ENCODE results near the gene FAP. TPM values are rescaled to one million over a fixed set of nuclear protein-coding genes. Genes with fewer than 3 reads are reported as not detected.

Gene FAP
- total and polyA plus RNA-seq, 9 donors: 66.8 to 103 (median 87.9) TPM

DNA sequence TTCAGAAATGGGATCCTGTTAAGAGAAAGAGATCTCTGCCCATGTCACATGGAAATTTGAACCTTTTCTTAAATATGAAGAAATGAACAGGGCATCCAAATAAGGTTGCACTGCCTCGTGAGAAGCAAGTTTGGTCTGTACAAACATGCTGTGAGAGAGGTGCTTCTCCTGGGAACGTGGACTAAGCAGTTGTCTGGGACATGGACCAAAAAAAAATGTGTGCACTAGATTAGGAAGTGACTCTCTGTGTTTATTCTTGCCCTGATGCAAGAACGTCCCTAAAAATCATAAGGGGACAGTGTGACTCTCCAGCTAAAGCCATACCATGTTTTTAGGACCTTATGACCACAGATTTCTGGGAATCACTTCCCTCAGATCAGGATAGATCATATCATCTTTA lies 67.5 kb downstream of the FAP start:
- H3K27ac ChIP-seq (ENCODE audit: low read length): peak overlapping the region; percentile 9
- H3K27me3 ChIP-seq (ENCODE audit: control insufficient read depth, insufficient read depth, low read length): no peaks in the 10 kb centered on the region
- peak; percentile 70 for DNase-seq
- WGBS (ENCODE audit: insufficient coverage): 15% methylated on average over 2 of the region's 3 CpGs
- H3K9me3 ChIP-seq (replicated peaks; ENCODE audit: control insufficient read depth, low read depth, low read length): no peaks in the 10 kb centered on the region
- no peak overlapping the region for H3K4me3 ChIP-seq (ENCODE audit: low read length)
- peaks cover 3% of the 10 kb centered on the region for H3K4me1 ChIP-seq (ENCODE audit: control insufficient read depth, insufficient read depth, low read length)
- H3K36me3 ChIP-seq (ENCODE audit: control insufficient read depth, insufficient read depth, low read length): peaks cover 7% of the 10 kb centered on the region

DNA sequence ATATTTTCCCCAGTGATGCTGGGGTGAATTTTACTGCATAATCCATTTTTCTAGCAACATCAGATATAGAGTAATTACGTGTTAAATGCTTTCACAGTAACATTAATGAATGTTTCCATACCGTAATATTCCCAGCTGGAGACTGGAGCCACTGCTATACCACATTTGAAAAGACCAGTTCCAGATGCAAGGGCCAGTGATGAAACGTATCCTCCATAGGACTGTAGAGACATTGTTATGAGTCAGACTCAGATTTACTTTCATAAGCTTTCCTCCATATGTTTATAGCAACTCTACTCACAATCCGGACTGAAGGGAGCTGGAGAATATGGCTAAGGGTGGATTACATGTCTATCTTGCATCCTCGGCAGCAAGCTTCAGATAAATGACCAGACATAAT lies 68.5 kb downstream of the FAP start:
- peaks cover 3% of the 10 kb centered on the region for H3K4me1 ChIP-seq (ENCODE audit: control insufficient read depth, insufficient read depth, low read length)
- peaks cover 3% of the 10 kb centered on the region for H3K36me3 ChIP-seq (ENCODE audit: control insufficient read depth, insufficient read depth, low read length)
- no peaks in the 10 kb centered on the region for H3K27me3 ChIP-seq (ENCODE audit: control insufficient read depth, insufficient read depth, low read length)
- no peak overlapping the region for H3K4me3 ChIP-seq (ENCODE audit: low read length)
- H3K27ac ChIP-seq (ENCODE audit: low read length): no peak overlapping the region
- peak; percentile 94 for DNase-seq
- no CpG with 5 or more reads among the region's 5 CpGs for WGBS (ENCODE audit: insufficient coverage)
- H3K9me3 ChIP-seq (replicated peaks; ENCODE audit: control insufficient read depth, low read depth, low read length): no peaks in the 10 kb centered on the region

DNA sequence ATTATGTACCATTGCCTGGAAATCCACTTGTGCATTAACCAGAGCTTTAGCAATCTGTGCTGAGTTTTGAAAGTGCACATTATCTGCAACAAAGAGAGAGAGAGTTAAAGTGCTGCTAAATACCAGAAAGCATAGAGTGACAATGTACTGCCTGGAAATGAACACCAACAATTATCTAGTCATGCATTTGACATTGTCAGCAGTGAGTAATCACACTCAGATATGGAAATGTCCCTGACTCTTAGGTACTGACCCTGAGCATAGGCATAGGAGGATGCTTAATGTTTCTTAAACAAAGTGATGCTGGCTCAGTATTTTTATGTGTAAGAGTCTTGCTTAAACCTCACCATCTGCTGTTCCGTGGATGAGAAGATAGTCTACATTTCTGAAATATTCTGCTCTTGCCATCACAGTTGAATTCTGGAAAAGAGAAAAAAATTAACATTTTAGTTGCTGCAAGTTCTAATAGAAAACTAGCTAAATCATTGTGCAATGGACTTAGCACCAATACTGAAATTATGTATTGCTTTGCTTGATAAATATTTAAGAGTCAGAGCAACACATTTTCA lies 70.4 kb downstream of the FAP start:
- no peak for DNase-seq
- no CpG with 5 or more reads among the region's 1 CpG for WGBS (ENCODE audit: insufficient coverage)
- Histone ChIP-seq H3K36me3 (ENCODE audit: control insufficient read depth, insufficient read depth, low read length) (peaks cover 3% of the 10 kb centered on the region), H3K27me3 (ENCODE audit: control insufficient read depth, insufficient read depth, low read length) (no peaks in the 10 kb centered on the region), H3K27ac (ENCODE audit: low read length) (no peak overlapping the region), H3K4me1 (ENCODE audit: control insufficient read depth, insufficient read depth, low read length) (peaks cover 3% of the 10 kb centered on the region), H3K9me3 (replicated peaks; ENCODE audit: control insufficient read depth, low read depth, low read length) (no peaks in the 10 kb centered on the region), H3K4me3 (ENCODE audit: low read length) (no peak overlapping the region)

DNA sequence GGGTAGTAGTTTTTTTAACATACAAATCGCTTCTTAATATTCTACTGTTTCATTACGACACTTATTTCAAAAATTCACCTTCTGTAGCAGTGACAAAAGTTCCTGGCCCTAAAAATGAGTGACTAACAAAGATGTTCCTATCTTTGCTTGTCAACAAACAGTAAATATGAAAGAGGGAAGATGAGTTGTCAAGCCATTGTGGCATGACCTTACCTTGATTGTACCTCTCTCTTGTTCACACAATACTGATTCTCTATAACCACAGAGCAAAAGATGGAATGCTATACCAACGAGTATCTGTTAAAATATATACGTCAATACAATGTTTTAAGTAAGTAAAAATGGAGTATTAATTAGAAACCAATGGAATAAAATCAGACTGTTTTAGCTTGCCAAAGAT lies 76.5 kb downstream of the FAP start:
- no peaks in the 10 kb centered on the region for H3K27me3 ChIP-seq (ENCODE audit: control insufficient read depth, insufficient read depth, low read length)
- H3K36me3 ChIP-seq (ENCODE audit: control insufficient read depth, insufficient read depth, low read length): no peaks in the 10 kb centered on the region
- no peak overlapping the region for H3K4me3 ChIP-seq (ENCODE audit: low read length)
- no peaks in the 10 kb centered on the region for H3K4me1 ChIP-seq (ENCODE audit: control insufficient read depth, insufficient read depth, low read length)
- no CpG with 5 or more reads among the region's 4 CpGs for WGBS (ENCODE audit: insufficient coverage)
- H3K27ac ChIP-seq (ENCODE audit: low read length): no peak overlapping the region
- no peak for DNase-seq
- H3K9me3 ChIP-seq (replicated peaks; ENCODE audit: control insufficient read depth, low read depth, low read length): no peaks in the 10 kb centered on the region

DNA sequence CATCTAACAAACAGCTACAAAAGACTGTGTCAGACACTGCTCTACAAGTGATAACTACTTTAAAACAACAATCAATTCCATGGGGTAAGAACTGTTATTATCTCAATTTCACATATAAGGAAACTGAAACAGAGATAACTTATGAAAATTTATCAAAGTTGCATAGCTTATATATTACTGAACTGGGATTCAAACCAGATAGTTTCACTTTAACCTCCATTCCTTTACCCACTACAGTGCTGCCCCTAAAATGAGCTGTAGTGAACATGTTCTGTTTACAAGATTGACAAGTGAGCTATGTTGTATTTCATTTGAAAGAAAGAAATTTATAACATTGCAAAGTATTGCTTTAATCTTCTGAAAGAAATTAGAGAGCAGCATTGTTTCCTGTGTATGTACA lies 77.1 kb downstream of the FAP start:
- no peak overlapping the region for H3K4me3 ChIP-seq (ENCODE audit: low read length)
- H3K27ac ChIP-seq (ENCODE audit: low read length): no peak overlapping the region
- H3K4me1 ChIP-seq (ENCODE audit: control insufficient read depth, insufficient read depth, low read length): no peaks in the 10 kb centered on the region
- no peaks in the 10 kb centered on the region for H3K9me3 ChIP-seq (replicated peaks; ENCODE audit: control insufficient read depth, low read depth, low read length)
- H3K27me3 ChIP-seq (ENCODE audit: control insufficient read depth, insufficient read depth, low read length): no peaks in the 10 kb centered on the region
- DNase-seq: no peak
- H3K36me3 ChIP-seq (ENCODE audit: control insufficient read depth, insufficient read depth, low read length): no peaks in the 10 kb centered on the region

DNA sequence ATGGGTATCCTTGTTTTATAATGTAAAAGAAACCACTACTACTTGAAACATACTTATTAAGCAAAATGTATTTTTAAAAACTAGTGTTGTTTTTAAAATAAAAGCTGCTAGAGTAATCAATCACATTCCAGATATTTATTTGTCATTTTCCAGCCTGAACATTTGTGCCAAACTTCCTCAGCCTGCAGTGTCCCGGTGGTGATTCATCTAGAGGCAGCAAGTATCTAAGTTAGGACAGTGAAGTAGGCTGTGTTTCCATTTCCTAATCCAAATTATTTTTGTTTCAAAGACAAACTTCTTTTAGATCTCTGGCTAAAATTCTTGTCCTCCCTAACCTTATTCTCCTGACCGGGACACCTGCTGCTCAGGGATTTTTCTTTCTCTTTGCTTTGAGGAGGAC lies 78.4 kb downstream of the FAP start:
- H3K9me3 ChIP-seq (replicated peaks; ENCODE audit: control insufficient read depth, low read depth, low read length): no peaks in the 10 kb centered on the region
- peaks cover under 1% of the 10 kb centered on the region for H3K4me1 ChIP-seq (ENCODE audit: control insufficient read depth, insufficient read depth, low read length)
- WGBS (ENCODE audit: insufficient coverage): no CpG with 5 or more reads among the region's 2 CpGs
- no peak overlapping the region for H3K4me3 ChIP-seq (ENCODE audit: low read length)
- no peaks in the 10 kb centered on the region for H3K36me3 ChIP-seq (ENCODE audit: control insufficient read depth, insufficient read depth, low read length)
- no peak overlapping the region for H3K27ac ChIP-seq (ENCODE audit: low read length)
- peak; percentile 66 for DNase-seq
- H3K27me3 ChIP-seq (ENCODE audit: control insufficient read depth, insufficient read depth, low read length): no peaks in the 10 kb centered on the region

DNA sequence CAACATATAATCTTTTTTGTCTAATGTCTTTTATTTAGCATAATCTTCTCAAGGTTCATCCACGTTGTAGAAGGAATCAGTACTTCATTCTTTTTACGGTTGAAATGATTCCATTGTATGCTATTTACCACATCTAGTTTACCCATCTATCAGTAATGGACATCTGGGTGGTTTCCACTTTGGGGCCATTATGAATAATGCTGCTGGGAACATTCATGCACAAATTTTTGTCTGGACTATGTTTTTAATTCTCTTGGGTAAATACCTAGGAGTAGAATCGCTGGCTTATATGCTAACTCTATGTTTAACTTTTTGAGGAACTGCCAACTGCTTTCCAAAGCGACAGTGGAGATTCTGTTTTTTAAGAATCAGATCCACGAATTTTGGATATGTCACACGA lies 83.8 kb downstream of the FAP start:
- no peak overlapping the region for H3K4me3 ChIP-seq (ENCODE audit: low read length)
- H3K27ac ChIP-seq (ENCODE audit: low read length): no peak overlapping the region
- DNase-seq: no peak
- H3K27me3 ChIP-seq (ENCODE audit: control insufficient read depth, insufficient read depth, low read length): no peaks in the 10 kb centered on the region
- no peaks in the 10 kb centered on the region for H3K9me3 ChIP-seq (replicated peaks; ENCODE audit: control insufficient read depth, low read depth, low read length)
- H3K4me1 ChIP-seq (ENCODE audit: control insufficient read depth, insufficient read depth, low read length): peaks cover 2% of the 10 kb centered on the region
- no peaks in the 10 kb centered on the region for H3K36me3 ChIP-seq (ENCODE audit: control insufficient read depth, insufficient read depth, low read length)
- WGBS (ENCODE audit: insufficient coverage): no CpG with 5 or more reads among the region's 6 CpGs

DNA sequence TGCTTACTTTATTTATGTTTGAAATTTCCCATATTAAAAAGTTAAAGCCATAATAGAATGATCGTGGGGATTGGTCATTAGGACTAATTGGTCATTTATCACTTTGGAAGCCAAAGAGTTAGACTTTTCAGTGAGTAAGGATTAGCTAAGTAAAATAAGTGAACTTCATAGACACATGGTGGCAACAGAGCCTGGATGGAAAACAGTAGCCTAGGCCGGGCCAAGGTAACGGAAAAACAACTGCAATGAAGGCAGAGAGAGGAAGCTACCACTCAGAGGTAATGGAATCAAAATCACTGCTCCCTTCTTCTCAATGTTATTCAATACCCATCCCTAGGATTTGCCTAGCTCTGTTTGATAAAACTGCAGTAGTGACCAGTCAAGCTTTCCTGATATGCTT lies 87.1 kb downstream of the FAP start:
- Histone ChIP-seq H3K9me3 (replicated peaks; ENCODE audit: control insufficient read depth, low read depth, low read length) (no peaks in the 10 kb centered on the region), H3K4me1 (ENCODE audit: control insufficient read depth, insufficient read depth, low read length) (peaks cover 2% of the 10 kb centered on the region)
- no CpG with 5 or more reads among the region's 3 CpGs for WGBS (ENCODE audit: insufficient coverage)

DNA sequence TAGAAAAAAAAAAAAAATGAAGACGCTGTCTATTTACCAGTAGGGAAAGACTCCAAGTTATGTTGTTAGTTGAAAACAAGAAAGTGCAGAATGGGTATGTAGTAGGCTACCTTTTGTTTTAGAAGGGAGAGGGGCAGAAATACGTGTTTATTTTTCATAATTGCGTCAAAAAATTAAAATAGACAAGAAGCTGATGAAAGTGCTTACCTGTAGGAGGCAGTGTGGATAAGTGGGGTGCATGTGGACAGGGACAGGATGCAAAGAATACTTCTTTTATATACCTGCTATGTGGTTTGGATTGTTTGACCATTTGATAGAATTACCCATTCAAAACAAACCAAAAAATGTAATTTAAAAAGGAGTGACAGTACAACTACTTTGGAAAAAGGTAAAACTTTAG lies 88.2 kb downstream of the FAP start:
- Histone ChIP-seq H3K36me3 (ENCODE audit: control insufficient read depth, insufficient read depth, low read length) (no peaks in the 10 kb centered on the region), H3K4me3 (ENCODE audit: low read length) (no peak overlapping the region), H3K27me3 (ENCODE audit: control insufficient read depth, insufficient read depth, low read length) (no peaks in the 10 kb centered on the region), H3K4me1 (ENCODE audit: control insufficient read depth, insufficient read depth, low read length) (peaks cover 2% of the 10 kb centered on the region), H3K27ac (ENCODE audit: low read length) (no peak overlapping the region), H3K9me3 (replicated peaks; ENCODE audit: control insufficient read depth, low read depth, low read length) (no peaks in the 10 kb centered on the region)
- DNase-seq: no peak
- WGBS (ENCODE audit: insufficient coverage): 91% methylated on average over 1 of the region's 3 CpGs

More for the DNA sequence above, 87.1 kb downstream of the FAP start:
- Histone ChIP-seq H3K27me3 (ENCODE audit: control insufficient read depth, insufficient read depth, low read length) (no peaks in the 10 kb centered on the region), H3K4me3 (ENCODE audit: low read length) (no peak overlapping the region), H3K27ac (ENCODE audit: low read length) (no peak overlapping the region), H3K36me3 (ENCODE audit: control insufficient read depth, insufficient read depth, low read length) (no peaks in the 10 kb centered on the region)
- no peak for DNase-seq

DNA sequence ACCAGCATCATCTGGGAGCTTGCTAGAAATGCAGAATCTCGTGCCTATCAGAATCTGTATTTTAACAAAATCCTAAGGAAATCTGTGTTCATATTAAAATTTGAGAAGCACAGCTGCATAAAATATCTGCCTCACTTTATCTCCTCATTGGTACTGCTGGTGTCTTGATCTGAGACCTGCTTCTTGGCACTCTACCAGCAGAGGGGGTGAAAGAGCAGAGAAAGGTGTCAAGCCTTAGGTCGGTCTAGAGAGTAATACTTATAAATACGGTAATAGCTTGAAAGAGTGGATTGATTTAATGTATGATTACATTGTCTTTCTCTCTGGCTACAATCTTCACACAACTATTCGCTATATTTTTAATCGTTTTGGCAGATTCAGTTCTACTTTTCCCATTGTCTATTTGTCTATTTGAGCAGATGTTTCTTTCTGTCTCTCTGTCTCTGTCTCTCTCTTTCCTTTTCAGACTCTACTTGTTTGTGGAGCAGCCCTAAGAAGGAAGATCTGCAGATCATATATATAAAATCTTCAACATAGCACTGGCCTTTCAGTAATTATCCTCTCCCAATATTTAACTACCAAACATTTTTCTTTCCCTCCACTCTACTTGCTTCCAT lies 89.5 kb downstream of the FAP start:
- Histone ChIP-seq H3K27me3 (ENCODE audit: control insufficient read depth, insufficient read depth, low read length) (no peaks in the 10 kb centered on the region), H3K27ac (ENCODE audit: low read length) (no peak overlapping the region), H3K4me1 (ENCODE audit: control insufficient read depth, insufficient read depth, low read length) (no peaks in the 10 kb centered on the region), H3K9me3 (replicated peaks; ENCODE audit: control insufficient read depth, low read depth, low read length) (no peaks in the 10 kb centered on the region), H3K4me3 (ENCODE audit: low read length) (no peak overlapping the region), H3K36me3 (ENCODE audit: control insufficient read depth, insufficient read depth, low read length) (no peaks in the 10 kb centered on the region)
- WGBS (ENCODE audit: insufficient coverage): no CpG with 5 or more reads among the region's 5 CpGs
- DNase-seq: peak; percentile 77

DNA sequence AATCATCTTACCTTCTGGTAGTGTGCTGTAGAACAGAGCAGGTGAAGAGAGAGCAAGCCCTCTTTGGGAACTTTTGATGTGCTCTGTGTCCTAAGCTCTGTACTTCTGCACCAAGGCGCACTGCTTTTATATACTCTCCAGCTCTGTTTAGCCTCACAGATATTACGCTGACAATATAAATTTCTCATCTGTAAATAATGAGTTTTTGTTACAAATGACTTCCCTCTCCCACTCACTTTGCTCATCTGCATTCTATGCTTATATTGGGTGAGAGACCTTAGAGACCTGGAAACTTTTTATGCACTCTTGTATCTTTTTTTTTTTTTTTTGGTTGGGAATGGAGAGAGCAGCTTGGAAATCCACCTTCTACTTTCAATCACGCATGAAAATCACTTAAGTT lies 91.1 kb downstream of the FAP start, which contains the start of gene GCG:
Gene GCG (minus strand): TSS at position 101 of the 400 bp plus-strand sequence. CDS start 3,069 bp downstream, outside the sequence.
- WGBS (ENCODE audit: insufficient coverage): 60% methylated on average over 1 of the region's 3 CpGs
- Histone ChIP-seq H3K4me1 (ENCODE audit: control insufficient read depth, insufficient read depth, low read length) (no peaks in the 10 kb centered on the region), H3K36me3 (ENCODE audit: control insufficient read depth, insufficient read depth, low read length) (no peaks in the 10 kb centered on the region), H3K4me3 (ENCODE audit: low read length) (no peak within 1 kb of the TSS), H3K27me3 (ENCODE audit: control insufficient read depth, insufficient read depth, low read length) (no peaks in the 10 kb centered on the region), H3K9me3 (replicated peaks; ENCODE audit: control insufficient read depth, low read depth, low read length) (no peaks in the 10 kb centered on the region), H3K27ac (ENCODE audit: low read length) (no peak within 1 kb of the TSS)
- DNase-seq: no peak

Data from muscle of leg (tissue), 11 donors.